Stimulated activated CD4-positive, alpha-beta T cell treated with anti-CD3 and anti-CD28 coated beads, TNF-alpha, amount 100 ng/mL, for 4 hours (primary cell): ENCODE results near the gene CDKL4.
"Not testable (repeated sequence)": the region's sequence is repeated elsewhere in the genome, so short reads cannot be mapped to it uniquely, and the experiment has no call there.

Experiments used
- DNase-seq, 3 experiments: peaks; one replicate each; pipeline ENCODE4 v3.0.0-alpha.2; 2020; ENCODE audit warnings: low read depth in 3 of 3

Gene CDKL4

GRCh38 chr2:39179974-39180960 is 63.5 kb downstream of the CDKL4 start:
- DNase-seq = no peak

GRCh38 chr2:39178756-39179155 is 65.0 kb downstream of the CDKL4 start:
- no peak for DNase-seq

GRCh38 chr2:39176997-39177396 is 66.8 kb downstream of the CDKL4 start:
- no peak for DNase-seq

- DNase-seq = no peak
Measured at GRCh38 chr2:39175026-39175812, 68.6 kb downstream of the CDKL4 start.

GRCh38 chr2:39174022-39174421 is 69.7 kb downstream of the CDKL4 start:
- DNase-seq = no peak

GRCh38 chr2:39172047-39172706 is 71.6 kb downstream of the CDKL4 start:
- DNase-seq = not testable (repeated sequence)

GRCh38 chr2:39171621-39172020 is 72.1 kb downstream of the CDKL4 start:
- no peak for DNase-seq

- no peak for DNase-seq
Measured at GRCh38 chr2:39164089-39164488, 79.7 kb downstream of the CDKL4 start.

- no peak for DNase-seq
Measured at GRCh38 chr2:39160982-39161381, 82.8 kb downstream of the CDKL4 start.

- no peak for DNase-seq
Measured at GRCh38 chr2:39159283-39159682, 84.5 kb downstream of the CDKL4 start.

- no peak for DNase-seq
Measured at GRCh38 chr2:39158351-39158750, 85.4 kb downstream of the CDKL4 start.

GRCh38 chr2:39156846-39157245 is 86.9 kb downstream of the CDKL4 start:
- DNase-seq = no peak

GRCh38 chr2:39156107-39156506 is 87.7 kb downstream of the CDKL4 start:
- DNase-seq = no peak

GRCh38 chr2:39155573-39155972 is 88.2 kb downstream of the CDKL4 start:
- DNase-seq = not testable (repeated sequence)

GRCh38 chr2:39154944-39155343 is 88.8 kb downstream of the CDKL4 start:
- no peak for DNase-seq

- no peak for DNase-seq
Measured at GRCh38 chr2:39153312-39153711, 90.5 kb downstream of the CDKL4 start.

- no peak for DNase-seq
Measured at GRCh38 chr2:39152504-39152903, 91.3 kb downstream of the CDKL4 start.

- no peak for DNase-seq
Measured at GRCh38 chr2:39150890-39151497, 92.8 kb downstream of the CDKL4 start.

- DNase-seq = no peak
Measured at GRCh38 chr2:39150102-39150562, 93.6 kb downstream of the CDKL4 start.

GRCh38 chr2:39146630-39147029 is 97.1 kb downstream of the CDKL4 start:
- no peak for DNase-seq

GRCh38 chr2:39145906-39146421 is 97.8 kb downstream of the CDKL4 start:
- no peak for DNase-seq
